DMS 273 (cell line): Measurements from ENCODE around the gene HMGCS2.
"Not testable (repeated sequence)": the region's sequence is repeated elsewhere in the genome, so short reads cannot be mapped to it uniquely, and the experiment has no call there.

ENCODE experiments used
- DNase-seq: peaks from one replicate; lab custom pipeline; 2025; ENCODE audit not compliant: unreplicated experiment; lab: John Stamatoyannopoulos, UW

HMGCS2 gene

DNA sequence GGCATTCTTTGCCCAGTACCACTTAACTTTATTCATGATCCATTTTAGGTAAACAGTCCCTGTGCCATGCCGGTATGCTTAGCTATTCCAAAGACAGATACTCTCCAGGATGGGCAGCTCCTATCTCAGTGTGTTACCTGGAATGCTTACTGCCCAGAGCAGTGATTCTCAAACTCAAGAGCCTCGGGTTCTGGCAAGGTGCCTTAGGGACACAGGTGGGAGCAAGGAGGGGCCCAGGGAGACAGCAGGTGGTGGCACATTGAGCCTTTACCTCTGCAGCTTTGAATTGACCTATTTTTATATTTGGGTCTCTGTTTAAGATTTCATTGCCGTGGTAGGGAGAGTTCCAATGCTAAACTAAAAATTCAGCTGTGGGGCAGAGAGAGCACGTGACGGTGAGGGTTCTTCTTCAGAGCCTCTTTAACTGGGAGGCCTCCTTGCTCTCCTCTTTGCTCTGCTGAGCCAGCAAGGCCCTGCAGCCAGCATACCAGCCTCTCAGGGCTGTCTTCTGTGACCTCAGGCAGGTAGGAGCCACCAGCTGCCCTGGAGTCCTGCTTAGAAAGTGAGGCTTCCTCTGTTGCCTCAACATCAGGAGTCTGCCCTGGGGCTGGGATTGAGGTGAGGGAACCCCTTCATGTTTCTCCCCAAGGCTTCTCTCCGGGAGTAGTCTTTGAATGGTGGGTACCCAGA lies 36.8 kb downstream of the HMGCS2 start:
- no peak for DNase-seq

DNA sequence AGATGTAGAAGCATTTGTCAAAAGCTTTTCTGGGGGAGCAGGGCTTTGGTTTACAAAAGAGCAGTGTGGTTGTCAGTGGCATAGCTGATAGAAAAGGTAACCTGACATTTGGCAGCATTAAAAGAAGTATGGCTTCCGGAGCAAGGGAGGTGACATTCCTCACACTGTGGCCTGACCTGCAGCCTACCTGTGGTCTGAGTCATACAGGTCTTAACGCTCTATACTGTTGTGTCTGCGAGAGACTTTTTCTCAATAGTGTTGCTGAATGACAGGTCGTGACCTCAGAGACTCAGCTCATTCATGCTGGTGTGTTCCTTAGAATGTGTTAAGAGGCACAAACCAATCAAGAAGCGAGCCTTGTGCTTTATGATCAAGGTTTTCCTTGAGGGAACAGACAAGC lies 37.6 kb downstream of the HMGCS2 start:
- DNase-seq, result no peak

DNA sequence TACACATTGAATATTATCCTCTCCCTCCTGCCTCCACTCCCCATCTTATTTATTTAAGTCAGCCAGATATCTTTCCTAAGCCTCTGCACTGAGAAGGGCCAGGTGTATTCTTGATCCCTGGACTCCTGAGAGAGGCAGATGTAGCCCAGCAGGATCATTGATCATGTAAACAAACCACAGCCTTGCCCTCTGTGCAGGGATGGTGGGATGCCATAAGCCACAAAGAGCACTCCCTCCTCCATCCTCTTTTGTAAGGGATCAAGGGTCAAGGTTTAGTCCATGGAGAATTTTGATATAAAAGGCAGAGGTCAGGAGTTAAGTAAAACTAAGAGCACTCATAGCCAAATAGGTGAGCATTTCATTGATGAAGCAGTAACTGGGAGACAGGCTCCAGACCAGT lies 39.7 kb downstream of the HMGCS2 start:
- DNase-seq, result no peak

DNA sequence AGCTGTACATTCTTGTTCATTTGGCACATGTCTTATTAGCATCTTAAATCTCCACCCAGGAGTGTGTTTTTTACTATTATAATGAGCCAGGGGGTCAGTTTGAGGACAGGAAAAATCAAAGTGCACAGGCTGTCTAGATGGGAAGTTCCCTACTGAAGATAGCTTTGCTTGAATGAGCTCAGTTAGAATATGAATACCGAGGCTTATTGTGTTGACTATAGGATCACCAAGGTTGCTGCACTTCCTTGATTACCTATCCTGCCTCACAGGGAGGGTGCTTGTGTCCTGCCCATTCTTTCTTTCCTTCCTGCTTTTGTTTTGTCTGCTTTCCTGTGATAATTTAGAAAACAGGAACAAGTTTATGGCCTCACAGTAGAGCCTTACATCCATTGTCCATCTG lies 40.7 kb downstream of the HMGCS2 start:
- DNase-seq, result no peak

DNA sequence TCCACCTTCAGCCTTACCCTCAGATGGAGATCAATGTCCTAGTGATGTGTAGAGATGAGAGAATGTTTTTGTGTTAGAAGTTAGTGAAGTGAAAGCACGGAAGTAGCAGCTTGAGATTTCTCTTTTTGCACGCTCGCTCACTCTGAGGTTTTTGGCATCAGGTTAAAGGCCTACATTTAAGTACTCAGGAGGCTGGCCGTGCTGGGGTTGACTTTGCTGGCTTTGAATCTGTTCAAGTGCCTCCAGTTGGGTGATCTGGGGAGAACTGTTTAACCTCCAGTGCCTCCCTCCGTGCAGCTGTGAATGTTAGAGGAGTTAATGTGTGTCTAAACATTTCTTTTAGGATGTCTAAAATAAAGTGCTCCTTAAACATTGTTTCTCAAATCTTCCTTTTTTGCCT lies 43.1 kb downstream of the HMGCS2 start:
- DNase-seq, result no peak

DNA sequence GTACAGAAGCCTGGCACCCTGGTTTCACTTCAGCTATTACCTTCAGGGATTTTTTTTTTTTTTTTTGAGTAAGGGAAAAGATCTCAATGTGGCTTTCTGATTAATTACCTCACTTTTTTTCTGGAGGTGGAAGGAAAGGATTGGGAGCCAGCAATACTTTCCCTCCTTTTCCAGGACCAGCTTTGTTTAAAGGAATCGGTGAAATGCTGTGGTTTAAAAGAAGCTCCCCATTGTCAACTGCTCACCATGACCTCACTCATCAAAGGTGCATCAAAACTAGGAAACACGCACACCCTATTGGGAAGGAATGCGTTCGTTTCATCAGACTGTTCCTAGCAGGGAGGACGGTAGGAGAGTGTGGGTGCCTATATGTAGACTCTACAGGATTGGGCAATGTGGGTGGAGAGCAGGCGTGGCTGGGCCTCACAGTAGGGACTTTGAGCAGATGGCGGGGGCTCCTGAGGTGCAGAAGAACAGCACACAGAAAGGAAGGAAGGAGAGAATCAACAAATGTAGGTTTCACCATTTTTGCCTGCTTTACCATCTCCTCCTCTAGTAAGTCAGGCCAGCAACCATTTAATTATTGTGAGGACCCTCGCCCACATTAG lies 44.0 kb downstream of the HMGCS2 start:
- no peak for DNase-seq

DNA sequence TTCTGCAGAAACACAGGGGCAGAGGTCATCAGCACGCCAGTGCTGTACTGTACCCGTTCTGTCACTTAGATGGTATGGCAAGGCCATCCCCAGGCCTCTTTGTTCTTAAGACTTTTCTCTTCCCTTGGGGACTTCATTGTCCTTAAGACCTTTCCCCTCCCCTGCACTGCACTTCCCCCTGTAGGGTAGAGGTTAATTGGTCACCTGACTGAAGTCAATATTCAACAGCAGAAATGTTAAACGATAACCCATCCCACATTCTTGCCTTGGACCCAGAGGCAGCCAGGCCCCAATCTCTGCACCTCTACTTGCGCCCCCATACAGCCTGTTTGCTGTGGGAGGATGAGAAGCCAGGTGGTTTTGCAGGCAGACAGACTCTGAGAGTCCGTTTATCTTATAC lies 46.8 kb downstream of the HMGCS2 start:
- no peak for DNase-seq

DNA sequence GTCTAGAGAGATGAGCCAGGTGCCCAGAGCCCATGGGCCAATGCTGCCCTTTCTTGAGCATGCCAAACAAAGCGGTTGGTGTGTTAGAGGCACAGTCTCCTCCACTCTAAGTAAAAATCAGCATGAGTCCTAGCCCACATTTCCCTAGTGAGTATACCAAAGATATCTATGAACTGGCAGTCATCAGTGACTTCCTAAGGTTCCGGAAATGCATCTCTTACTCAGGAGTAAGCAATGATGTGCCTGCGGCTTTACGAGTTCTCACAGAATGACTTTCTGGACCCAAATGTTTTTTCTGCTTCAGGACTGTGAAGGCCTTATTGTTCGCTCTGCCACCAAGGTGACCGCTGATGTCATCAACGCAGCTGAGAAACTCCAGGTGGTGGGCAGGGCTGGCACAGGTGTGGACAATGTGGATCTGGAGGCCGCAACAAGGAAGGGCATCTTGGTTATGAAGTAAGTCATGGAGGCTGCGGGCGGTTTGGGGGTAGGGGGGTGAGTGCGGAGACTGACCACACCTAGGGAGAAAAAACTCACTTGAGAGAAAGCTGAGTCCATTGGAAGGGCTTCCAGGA lies 47.8 kb downstream of the HMGCS2 start:
- DNase-seq, result no peak

DNA sequence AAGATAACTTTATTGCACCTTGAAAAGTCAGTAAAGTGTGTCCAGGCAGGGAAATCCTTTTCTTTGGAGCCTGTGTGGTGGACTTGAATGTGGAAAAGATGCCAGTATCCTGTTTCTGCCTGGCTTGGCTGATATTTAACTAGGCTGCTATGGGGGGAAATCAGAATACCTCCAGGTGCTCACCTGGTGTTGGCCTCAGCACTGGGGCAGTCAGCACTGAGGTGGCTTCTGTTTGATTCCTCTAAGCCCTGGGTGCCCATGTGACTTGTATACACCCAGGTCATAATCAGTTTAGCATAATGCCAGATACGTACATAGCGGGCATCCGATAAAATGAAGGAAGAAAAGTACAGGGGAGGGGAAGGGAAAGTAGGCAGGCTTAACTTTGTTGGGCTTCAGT lies 49.7 kb downstream of the HMGCS2 start:
- DNase-seq, result no peak

DNA sequence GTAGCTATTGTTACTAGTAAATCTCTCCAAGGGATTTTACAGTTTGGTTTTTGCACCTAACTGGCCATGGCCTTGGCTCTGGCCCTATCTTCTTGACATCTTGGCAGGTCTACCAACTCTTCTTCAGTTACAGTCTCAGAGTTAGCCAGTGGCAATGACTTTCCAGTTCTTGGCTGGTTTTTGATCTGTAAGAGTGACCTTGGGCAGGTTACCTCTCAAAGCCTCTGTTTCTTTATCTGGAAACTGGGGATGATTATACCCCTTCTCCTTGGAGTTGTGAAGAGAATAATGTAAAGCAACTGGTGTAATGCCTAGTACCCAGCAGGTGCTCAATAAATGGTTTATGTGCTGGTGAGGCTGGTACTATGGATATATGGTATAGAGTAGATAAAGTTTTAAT lies 50.3 kb downstream of the HMGCS2 start:
- no peak for DNase-seq

DNA sequence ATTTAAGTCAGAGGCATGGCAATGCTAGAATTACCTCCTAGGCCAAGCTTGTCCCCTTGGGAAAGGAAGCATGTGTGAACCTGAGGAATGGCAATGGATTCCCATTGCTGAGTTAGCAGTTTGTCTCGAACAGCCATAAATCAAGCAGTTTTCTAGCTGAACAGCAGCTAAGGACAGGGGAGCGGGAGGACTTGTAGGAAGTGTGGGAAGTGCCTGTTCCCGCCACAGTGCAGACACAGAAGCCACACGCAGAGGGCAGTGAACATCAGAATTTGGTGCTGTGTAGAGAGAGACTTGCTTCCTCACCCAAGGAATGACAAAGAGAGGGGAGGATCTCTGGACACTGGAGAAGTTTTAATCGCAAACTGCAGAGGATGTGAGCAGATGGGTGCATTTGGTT lies 53.2 kb downstream of the HMGCS2 start:
- peak; percentile 47 for DNase-seq

DNA sequence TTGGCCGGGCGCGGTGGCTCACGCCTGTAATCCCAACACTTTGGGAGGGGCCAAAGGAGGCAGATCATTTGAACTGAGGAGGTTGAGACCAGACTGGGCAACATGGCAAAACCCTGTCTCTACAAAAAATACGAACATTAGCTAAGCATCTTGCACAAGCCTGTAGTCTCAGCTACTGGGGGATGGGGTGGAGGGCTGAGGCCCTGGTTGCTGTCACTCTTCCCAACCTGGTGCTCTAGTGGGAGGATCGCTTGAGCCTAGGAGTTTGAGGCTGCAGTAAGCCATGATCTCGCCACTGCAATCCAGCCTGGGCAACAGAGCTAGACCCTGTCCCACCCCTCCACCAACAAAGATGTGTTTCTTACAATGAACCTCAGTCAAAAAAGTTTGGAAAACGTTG lies 54.1 kb downstream of the HMGCS2 start:
- peak; percentile 22 for DNase-seq

DNA sequence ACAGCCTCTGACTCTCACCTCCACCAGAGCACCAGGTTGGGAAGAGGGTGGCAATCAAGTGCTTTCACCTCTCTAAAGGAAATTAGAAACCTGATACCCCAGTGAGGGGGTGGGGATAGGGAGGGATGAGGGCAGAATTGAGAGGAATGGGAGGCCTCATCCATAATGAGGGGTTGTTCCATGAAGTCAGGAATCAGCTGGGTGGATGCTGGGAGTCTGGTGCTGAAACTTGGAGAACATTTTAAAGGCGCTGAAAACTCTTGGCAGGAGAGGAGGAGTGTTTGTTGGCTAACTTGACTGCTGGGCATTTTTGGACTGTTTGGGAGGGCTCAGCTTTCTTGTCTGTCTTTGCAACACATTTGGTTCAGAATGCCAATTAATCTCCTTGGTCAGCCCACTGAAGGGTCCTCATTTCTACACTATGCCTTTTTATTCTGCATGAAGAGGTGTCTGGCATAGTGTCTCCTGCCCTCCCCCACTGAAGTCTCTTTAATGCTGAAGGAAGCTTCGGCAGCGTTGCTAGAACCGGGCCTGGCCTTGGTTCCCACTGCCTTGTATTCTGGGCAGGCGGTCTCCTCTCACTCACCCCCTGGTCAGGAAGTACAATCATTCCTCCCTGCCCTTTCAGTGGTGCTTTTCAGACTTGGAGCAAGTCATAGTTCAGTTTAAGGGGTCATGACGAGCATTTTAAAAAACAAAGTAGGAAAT lies 54.8 kb downstream of the HMGCS2 start:
- no peak for DNase-seq

DNA sequence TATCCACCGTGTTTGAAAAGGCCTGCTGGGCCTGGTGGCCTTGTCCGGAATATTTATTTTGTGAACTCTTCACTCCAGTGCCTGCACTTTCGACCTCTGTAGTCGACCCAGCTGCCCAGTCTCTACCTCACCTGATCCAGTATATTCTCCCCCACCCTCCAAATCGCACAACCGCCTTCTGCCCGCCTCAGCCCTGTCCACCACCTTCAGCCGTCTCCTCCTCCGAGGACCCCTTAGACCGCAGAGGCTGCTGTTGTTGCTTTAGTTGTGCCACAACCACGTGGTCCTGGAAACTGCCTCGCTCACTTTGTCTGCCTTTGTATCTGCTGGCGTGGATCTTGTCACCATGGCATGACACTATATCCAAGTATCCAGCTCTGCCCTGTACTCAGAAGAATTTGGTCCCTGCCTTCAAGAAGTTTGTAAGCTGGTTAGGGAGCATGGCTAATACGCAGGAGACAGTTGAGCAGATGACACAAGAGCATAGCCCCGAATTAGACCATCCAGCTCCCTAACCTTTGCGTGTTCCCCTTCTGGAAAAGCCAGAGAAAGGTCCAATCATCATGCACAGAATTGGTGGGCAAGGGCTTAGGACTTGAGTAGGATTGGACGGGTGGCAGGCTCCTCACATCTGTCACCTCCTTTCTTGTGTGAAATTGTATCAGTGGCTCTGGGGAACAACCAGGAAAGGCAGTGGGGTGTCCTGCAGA lies 55.5 kb downstream of the HMGCS2 start:
- DNase-seq, result peak; percentile 75

DNA sequence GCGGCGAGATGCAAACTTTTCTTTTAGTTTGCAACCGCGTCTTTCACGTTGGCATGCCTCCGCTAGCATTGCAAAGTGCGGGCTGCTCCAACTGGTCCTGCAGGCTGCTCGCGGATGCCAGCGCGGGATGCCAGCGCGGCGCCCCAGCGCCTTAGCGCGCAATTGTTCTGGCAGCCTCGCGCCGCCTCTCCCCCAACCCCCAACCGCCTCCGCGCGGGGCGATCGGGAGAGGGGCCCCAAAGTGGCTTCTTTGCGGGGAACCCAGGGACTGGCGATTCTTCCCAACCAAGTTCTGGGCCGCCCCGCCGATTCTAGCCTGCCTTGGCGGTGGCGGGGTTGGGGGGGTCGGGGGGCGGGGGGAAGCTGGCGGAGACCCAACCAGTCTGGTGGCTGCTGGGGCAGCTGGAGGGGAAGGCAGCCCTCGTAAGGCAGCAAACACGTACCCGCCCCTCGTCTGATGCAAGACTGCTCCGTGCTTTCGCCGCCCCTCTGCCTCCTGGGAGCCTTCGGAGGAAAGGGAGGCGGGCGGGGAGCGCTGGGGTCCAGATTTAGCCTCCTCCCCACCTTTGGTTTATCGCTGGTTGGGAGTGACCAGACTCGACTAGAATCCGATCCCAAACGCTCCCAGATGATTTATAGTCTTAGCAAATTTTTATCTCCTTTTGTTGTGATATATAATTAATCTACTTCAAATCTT lies 56.2 kb downstream of the HMGCS2 start:
- DNase-seq, result peak; percentile 96

DNA sequence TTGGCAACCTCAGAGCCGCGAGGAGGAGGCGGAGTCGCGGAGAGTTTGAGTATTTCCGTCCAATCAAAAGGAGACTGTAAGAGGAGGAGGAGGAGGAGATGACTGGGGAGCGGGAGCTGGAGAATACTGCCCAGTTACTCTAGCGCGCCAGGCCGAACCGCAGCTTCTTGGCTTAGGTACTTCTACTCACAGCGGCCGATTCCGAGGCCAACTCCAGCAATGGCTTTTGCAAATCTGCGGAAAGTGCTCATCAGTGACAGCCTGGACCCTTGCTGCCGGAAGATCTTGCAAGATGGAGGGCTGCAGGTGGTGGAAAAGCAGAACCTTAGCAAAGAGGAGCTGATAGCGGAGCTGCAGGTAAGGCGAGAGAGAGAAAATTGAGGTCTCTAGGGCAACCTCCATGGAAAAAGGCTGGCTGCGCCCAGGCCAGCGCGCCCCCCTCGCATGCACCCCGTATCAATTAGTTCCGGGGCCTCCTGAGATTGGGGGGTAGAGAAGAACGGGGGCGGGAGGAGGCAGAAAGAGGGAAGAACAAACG lies 56.8 kb downstream of the HMGCS2 start, which contains the start of gene PHGDH:
Gene PHGDH, plus strand, starts transcription at position 131 of the 538 bp plus-strand sequence. Its CDS starts 89 bp downstream, at position 220.
- DNase-seq, result peak; percentile 96

DNA sequence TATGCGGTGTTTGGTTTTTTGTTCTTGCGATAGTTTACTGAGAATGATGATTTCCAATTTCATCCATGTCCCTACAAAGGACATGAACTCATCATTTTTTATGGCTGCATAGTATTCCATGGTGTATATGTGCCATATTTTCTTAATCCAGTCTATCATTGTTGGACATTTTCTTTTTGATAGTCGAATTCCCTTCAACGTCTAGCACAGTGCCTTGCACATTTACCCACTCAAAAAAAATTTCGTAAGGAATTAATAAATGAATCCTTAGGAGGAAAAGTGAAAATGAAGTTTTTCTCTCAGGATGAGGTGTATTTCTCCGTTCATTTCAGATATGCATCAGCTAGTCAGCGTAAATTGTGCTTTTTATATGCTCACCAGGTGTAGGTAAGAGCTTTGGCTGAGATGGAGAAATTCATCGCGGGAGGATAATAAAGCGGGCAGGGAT lies 57.3 kb downstream of the HMGCS2 start:
- DNase-seq, result not testable (repeated sequence)

DNA sequence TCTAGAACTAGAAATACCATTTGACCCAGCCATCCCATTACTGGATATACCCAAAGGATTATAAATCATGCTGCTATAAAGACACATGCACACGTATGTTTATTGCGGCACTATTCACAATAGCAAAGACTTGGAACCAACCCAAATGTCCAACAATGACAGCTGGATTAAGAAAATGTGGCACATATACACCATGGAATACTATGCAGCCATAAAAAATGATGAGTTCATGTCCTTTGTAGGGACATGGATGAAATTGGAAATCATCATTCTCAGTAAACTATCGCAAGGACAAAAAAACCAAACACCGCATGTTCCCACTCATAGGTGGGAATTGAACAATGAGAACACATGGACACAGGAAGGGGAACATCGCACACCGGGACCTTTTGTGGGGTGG lies 62.1 kb downstream of the HMGCS2 start:
- not testable (repeated sequence) for DNase-seq

DNA sequence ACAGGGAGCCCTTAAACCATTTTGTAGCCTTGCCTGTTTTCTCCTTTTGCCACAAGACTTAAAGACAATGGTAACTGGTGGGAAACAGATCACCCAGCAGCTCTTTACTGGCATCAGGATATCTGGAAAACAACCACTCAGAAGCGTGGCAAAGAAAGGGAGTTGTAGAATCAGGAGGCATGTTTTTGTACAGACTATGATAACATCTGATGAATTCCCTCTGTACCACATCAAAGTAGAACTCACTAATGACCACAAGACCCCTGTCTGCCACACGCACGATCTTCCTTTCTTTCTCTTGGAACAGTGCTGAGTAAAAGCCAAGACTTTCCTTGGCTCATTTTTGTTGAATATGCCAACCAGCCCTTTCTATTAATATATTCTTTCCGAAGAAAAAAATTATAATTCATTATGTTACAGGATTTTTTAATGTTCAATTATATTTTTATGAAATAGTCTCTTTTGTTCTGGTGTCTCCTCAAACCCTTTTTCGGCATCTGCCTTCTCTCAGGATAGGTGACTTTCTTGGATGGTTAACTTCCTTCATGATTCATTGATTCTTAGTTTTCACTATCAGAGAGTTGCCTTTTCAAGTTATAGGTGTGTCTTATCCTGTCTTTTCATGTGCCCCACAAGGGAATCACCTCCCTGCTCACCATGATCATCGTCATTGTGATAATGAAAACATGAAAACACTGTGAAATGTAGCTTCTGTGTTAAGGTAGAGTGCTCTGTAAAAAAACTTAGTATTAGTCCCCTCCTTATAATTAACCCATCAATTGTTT lies 64.8 kb downstream of the HMGCS2 start:
- no peak for DNase-seq

DNA sequence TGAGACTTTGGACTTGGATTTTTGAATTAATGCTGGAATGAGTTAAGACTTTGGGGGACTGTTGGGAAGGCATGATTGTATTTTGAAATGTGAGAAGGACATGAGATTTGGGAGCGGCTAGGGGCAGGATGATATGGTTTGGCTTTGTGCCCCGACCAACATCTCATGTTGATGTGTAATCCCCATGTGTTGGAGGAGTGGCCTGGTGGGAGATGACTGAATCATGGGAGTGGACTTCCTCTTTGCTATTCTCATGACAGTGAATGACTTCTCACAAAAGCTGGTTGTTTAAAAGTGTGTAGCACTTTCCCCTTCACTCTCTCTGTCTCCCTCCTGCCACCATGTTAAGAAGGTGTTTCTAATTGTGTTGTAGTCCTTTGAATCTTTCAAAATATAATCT lies 66.3 kb downstream of the HMGCS2 start:
- no peak for DNase-seq
